Suprapubic skin (tissue), 4 donors: Measurements from ENCODE around the gene CRYBG1. TPM values are rescaled to one million over a fixed set of nuclear protein-coding genes. Genes with fewer than 3 reads are reported as not detected.

ENCODE experiments used
- DNase-seq, 2 donors: peaks; one replicate each; pipeline ENCODE4 v3.0.0-alpha.2; 2019; ENCODE audit warnings: low spot score in 2 of 2
- H3K27ac ChIP-seq: fragments of 200-600 bp; sonication (generic); one replicate; pipeline ENCODE4 v1.5.1; 2019
- H3K27me3 ChIP-seq: fragments of 200-600 bp; sonication (generic); one replicate; pipeline ENCODE4 v1.5.1; 2019
- H3K36me3 ChIP-seq: fragments of 200-600 bp; sonication (generic); one replicate; pipeline ENCODE4 v1.5.1; 2019
- H3K4me1 ChIP-seq: fragments of 200-600 bp; sonication (generic); one replicate; pipeline ENCODE4 v1.5.1; 2019
- H3K4me3 ChIP-seq: fragments of 200-600 bp; sonication (generic); one replicate; pipeline ENCODE4 v1.5.1; 2019; ENCODE audit warnings: mild to moderate bottlenecking
- H3K9me3 ChIP-seq: fragments of 200-600 bp; sonication (generic); one replicate; pipeline ENCODE4 v1.5.1; 2019
- CTCF ChIP-seq, 2 donors: fragments of 200-600 bp in 1 of 2; fragments of 450-650 bp in 1 of 2; sonication (generic) in 1 of 2; IDR thresholded peaks; one replicate each; pipeline ENCODE4 v1.5.1; 2016 to 2019; ENCODE audit warnings: antibody characterized with exemption in 2 of 2, mild to moderate bottlenecking in 1 of 2, moderate library complexity in 1 of 2
- EP300 ChIP-seq: sonication (generic); formaldehyde crosslinking; IDR thresholded peaks from one replicate; pipeline ENCODE4 v1.6.1; 2017; ENCODE audit warnings: antibody characterized with exemption
- POLR2A ChIP-seq, 2 donors: fragments of 450-650 bp; IDR thresholded peaks; one replicate each; pipeline ENCODE4 v1.6.1; 2017; ENCODE audit warnings: antibody characterized with exemption in 2 of 2, mild to moderate bottlenecking in 2 of 2, moderate library complexity in 2 of 2
- POLR2AphosphoS5 ChIP-seq, 3 donors: sonication (generic); formaldehyde crosslinking; IDR thresholded peaks; one replicate each; pipeline ENCODE4 v1.6.1; 2017; ENCODE audit warnings: antibody characterized with exemption in 3 of 3
- WGBS: methylation state at CpG from one replicate; pipeline ENCODE4 v1.1.5; 2018; 5-methylcytosine and 5-hydroxymethylcytosine counted together
- total RNA-seq, 4 donors: library from RNA; depleted of rRNA; stranded (reverse); fragments of >200 nt; gene quantifications; one replicate each; pipeline ENCODE4 v1.1.0, GENCODE V29; 2016

CRYBG1 gene
- total RNA-seq, 4 donors from 2014 or later: 91.8 to 124 (median 99.7) TPM

- Histone ChIP-seq H3K4me1 (peaks cover 21% of the 10 kb centered on the region), H3K27ac (peak overlapping the region; percentile 53), H3K27me3 (no peaks in the 10 kb centered on the region), H3K36me3 (no peaks in the 10 kb centered on the region), H3K9me3 (no peaks in the 10 kb centered on the region), H3K4me3 (no peak overlapping the region)
- 52% methylated on average over 2 of the region's 2 CpGs for WGBS
- DNase-seq: no peak
- TF ChIP-seq CTCF (IDR thresholded peaks at IDR 0.05) (no peak), POLR2A (IDR thresholded peaks at IDR 0.05) (no peak), EP300 (no peak)
Measured at GRCh38 chr6:106369739-106370138, 9.2 kb downstream of the CRYBG1 start.

- Histone ChIP-seq H3K4me1 (peaks cover 21% of the 10 kb centered on the region), H3K27me3 (no peaks in the 10 kb centered on the region), H3K27ac (peak overlapping the region; percentile 69), H3K36me3 (no peaks in the 10 kb centered on the region), H3K4me3 (no peak overlapping the region), H3K9me3 (no peaks in the 10 kb centered on the region)
- no peak for TF ChIP-seq EP300
- TF ChIP-seq CTCF (IDR thresholded peaks at IDR 0.05): no peak
- no peak for TF ChIP-seq POLR2A (IDR thresholded peaks at IDR 0.05)
- no peak for TF ChIP-seq POLR2AphosphoS5 (IDR thresholded peaks at IDR 0.05)
- 32% methylated on average over 1 of the region's 1 CpG for WGBS
- DNase-seq: no peak
Measured at GRCh38 chr6:106370639-106371038, 10.1 kb downstream of the CRYBG1 start.

DNA sequence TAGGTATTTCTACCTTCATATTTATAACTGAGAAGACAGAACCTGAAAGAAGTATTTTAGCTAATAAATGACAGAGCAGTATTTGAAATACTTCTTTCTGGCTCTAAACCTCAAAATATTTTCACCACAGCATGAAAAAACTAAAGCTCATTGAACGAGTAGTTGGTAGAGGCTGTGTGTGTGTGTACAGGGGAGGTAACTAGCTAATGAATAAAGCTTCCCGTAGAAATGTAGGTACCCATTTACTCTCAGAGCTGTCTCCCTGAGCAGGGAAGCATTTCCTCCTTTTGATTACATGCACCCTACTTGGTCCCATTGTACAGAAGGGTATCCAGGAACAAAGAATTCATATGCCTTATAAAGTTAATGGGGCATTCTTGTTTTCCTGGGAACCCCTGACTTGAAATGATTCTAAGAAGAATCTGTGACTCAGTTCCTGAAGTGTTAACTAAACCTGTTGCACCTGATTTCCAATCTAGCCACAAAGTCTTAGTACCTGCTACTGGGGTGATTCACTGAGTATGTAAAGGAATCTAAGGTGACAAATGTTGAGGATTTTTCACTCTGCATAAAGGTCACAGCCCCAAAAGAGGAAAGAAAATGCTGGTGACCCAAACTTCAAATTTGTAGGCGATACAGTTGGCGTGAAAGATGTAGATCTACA is 12.5 kb downstream of the CRYBG1 start:
- TF ChIP-seq POLR2AphosphoS5 (IDR thresholded peaks at IDR 0.05) (no peak), EP300 (no peak), CTCF (IDR thresholded peaks at IDR 0.05) (no peak), POLR2A (IDR thresholded peaks at IDR 0.05) (no peak)
- 90% methylated on average over 4 of the region's 4 CpGs for whole genome bisulfite sequencing
- Histone ChIP-seq H3K27ac (no peak overlapping the region), H3K36me3 (no peaks in the 10 kb centered on the region), H3K4me1 (peaks cover 28% of the 10 kb centered on the region), H3K9me3 (no peaks in the 10 kb centered on the region), H3K27me3 (no peaks in the 10 kb centered on the region), H3K4me3 (no peak overlapping the region)
- DNase-seq: no peak

DNA sequence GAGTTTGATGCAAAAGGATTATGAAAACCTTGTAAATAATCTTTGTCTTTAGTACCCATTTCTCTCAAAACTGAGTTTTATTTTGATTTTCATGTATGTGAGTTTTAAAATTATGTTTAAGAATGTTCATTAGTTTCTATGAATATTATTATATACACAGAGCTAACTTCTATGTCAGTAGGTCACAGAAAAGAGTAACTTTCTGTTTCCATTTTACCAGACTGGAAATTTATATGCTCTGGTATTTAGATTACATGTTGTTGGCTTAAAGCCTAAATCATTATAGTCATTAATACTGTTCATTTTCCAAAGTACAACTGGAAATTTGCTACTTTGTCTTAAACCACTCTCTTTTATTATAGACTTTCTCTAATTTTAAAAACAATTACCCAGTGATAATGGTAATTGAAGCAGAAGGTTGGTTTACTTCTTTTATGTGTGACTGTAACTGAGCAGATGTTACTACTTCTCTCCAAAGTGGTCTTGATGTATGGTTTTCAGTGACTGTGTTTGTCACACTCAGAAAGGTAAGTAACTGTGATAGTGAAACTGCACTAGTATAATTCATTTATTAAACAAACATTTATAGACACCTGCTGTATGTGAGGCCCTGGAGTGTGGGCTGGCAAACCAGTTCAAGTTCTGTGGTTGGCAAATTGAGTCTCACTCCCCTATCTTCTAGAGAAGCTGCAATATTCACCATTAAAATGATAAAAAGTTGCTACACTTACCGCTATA is 13.2 kb downstream of the CRYBG1 start:
- Histone ChIP-seq H3K36me3 (no peaks in the 10 kb centered on the region), H3K27me3 (no peaks in the 10 kb centered on the region), H3K27ac (no peak overlapping the region), H3K9me3 (no peaks in the 10 kb centered on the region), H3K4me1 (peaks cover 28% of the 10 kb centered on the region), H3K4me3 (no peak overlapping the region)
- DNase-seq: no peak
- TF ChIP-seq EP300: no peak
- no peak for TF ChIP-seq POLR2AphosphoS5 (IDR thresholded peaks at IDR 0.05)
- no peak for TF ChIP-seq POLR2A (IDR thresholded peaks at IDR 0.05)
- no peak for TF ChIP-seq CTCF (IDR thresholded peaks at IDR 0.05)
- 95% methylated on average over 1 of the region's 1 CpG for WGBS

- H3K4me1 ChIP-seq: peaks cover 7% of the 10 kb centered on the region
- WGBS: 42% methylated on average over 5 of the region's 5 CpGs
- TF ChIP-seq CTCF (IDR thresholded peaks at IDR 0.05): no peak
- no peak for TF ChIP-seq POLR2A (IDR thresholded peaks at IDR 0.05)
- TF ChIP-seq POLR2AphosphoS5 (IDR thresholded peaks at IDR 0.05): no peak
- no peak for TF ChIP-seq EP300
- no peak overlapping the region for H3K4me3 ChIP-seq
- no peak for DNase-seq
- no peaks in the 10 kb centered on the region for H3K9me3 ChIP-seq
- no peaks in the 10 kb centered on the region for H3K27me3 ChIP-seq
- H3K36me3 ChIP-seq: no peaks in the 10 kb centered on the region
- H3K27ac ChIP-seq: no peak overlapping the region
Measured at GRCh38 chr6:106377061-106377540, 16.6 kb downstream of the CRYBG1 start.
